Kidney capillary endothelial cell (primary cell): ENCODE data around the gene DZIP1L.
A peak's percentile ranks its signal among the peaks of the same experiment; 100 is the strongest.
"Not testable (repeated sequence)": the region's sequence is repeated elsewhere in the genome, so short reads cannot be mapped to it uniquely, and the experiment has no call there.

Source experiments
- DNase-seq: peaks from one replicate; pipeline ENCODE4 v3.0.0-alpha.2; 2018; ENCODE audit warnings: low spot score

Gene DZIP1L

DNA sequence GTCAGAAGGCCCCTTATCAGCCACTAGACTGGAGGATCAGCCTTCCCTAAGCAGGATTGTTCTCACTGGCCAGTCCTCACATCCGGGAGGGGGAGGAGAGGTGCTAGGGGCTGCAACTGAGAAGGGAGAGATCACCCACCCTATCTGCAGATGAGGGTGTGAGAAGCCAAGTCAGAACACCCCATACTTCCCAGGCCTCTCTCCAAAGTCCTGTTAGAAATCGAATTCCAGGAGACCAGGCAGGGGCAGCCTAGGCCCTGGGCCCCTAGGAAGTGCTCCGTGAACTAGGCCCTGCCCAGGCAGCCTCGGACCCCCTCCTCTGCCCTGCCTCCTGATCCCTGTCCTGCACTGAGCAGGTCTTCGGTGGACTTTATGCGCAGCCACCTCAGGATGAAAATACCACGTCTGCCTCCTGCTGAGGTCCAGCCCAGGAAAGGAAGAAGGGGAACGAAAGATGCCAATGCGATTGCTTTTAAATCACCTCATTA lies 933 bp downstream of the DZIP1L start:
- peak; percentile 31 for DNase-seq

DNA sequence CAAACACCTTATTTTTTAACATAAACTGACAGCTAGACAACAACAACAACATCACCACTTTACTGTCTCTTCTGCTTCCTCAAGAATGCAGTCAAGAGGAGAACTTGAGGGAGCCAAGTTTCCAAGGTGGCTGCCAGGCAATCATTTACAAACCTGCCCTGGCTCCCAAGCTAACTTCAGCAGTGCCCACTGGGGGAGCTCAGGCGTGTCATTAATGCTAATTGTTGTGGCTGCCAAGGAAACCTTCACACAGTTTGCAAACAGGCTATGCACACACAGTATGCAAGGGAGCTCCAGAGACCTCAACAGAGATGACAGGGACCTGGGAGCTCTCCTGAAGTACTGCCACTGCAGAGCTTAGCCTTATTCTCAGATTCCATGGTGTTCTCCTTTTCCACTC lies 2.1 kb downstream of the DZIP1L start:
- no peak for DNase-seq

DNA sequence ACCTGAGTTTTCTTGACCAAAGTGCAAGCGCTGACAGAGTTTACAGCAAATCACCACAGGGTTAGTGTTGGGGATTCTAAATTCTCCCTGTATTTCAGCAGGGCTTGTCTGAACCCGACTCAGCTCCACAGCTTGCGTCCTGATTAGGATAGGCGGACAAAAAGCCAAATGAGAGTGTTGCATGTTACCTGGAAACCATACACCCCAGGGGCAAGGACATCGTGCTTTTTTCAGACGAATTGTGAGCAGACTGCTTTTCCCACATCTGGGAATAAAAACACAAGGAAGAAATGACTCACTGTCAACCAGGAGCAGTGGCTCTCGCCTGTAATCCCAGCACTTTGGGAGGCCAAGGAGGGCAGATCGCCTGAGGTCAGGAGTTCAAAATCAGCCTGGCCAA lies 3.0 kb downstream of the DZIP1L start:
- no peak for DNase-seq

DNA sequence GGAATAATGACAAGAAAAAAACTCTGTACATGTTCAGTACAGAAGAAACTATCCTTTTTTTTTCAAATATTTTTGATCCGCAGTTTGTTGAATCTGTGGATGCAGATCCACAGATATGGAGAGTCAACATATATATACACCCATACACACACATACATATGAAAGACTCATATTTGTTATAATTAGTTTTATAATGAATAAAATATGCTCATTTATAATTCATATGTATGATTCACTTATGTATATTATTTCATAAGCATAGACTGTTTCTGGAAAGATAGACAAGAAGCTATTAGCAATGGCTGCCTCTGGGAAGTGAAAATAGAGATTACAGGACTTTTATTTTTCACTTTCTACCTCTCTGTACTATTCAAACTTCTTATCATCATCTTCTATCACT lies 9.8 kb downstream of the DZIP1L start:
- DNase-seq = no peak

DNA sequence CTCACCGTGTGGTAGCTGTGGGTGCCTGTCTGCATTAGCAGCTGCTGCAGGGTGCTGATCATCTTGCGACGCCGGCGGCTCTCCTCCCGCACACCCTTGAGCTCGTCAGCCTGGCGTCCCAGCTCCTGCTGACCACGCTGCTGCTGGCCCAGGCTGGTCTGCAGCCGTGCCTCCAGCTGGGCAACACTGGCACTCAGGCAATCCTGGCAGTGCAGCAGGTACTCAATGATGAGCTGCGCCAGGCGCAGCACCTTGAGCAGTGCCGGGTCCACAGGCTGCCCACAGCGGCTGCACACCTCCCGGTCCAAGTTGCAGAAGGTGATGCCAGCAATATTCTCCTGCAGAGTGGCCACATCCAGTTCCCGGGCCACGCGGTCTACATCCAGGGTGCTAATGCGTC lies 11.9 kb downstream of the DZIP1L start:
- DNase-seq = no peak

DNA sequence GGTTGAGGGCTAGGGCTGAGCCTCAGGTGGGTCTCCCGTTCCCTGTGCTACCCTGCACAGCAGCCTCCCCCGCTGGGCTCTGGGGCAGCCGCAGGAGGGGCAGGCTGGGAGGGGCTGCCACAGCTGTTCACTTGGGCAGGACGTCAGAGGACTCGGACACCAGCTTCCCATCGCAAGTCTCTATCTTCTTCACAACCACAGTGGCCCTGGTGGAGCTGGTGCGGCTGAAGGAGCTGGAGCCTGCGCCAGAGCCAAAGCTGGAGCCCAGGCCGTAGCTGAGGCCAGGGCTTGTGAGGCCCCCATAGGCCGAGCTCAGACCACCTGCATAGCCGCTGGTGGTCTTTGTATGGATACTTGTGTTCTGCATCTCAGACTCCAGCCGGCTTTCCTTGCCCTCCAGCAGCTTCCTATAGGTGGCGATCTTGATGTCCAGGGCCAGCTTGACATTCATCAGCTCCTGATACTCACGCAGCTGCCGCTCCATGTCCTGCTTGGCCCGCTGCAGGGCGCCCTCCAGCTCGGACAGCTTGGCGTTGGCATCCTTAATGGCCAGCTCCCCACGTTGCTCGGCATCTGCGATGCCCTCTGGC lies 14.0 kb downstream of the DZIP1L start:
- not testable (repeated sequence) for DNase-seq

DNA sequence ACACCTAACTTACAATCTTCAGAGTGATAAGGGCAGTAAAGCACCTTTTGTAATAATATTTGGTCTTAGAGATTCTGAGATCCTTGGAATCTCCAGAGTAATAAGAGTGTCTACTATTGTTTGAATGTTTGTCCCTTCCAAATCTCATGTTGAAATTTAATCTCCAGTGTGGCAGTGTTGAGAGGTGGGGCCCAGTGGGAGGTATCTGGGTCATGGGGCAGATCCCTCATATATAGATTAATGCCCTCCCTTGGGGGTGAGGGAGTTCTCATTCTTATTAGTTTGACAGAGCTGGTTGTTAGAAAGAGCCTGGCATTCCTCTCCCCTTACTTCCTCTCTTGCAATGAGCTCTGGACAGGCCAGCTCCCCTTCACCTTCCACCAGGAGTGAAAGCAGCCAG lies 16.0 kb downstream of the DZIP1L start:
- DNase-seq = no peak

DNA sequence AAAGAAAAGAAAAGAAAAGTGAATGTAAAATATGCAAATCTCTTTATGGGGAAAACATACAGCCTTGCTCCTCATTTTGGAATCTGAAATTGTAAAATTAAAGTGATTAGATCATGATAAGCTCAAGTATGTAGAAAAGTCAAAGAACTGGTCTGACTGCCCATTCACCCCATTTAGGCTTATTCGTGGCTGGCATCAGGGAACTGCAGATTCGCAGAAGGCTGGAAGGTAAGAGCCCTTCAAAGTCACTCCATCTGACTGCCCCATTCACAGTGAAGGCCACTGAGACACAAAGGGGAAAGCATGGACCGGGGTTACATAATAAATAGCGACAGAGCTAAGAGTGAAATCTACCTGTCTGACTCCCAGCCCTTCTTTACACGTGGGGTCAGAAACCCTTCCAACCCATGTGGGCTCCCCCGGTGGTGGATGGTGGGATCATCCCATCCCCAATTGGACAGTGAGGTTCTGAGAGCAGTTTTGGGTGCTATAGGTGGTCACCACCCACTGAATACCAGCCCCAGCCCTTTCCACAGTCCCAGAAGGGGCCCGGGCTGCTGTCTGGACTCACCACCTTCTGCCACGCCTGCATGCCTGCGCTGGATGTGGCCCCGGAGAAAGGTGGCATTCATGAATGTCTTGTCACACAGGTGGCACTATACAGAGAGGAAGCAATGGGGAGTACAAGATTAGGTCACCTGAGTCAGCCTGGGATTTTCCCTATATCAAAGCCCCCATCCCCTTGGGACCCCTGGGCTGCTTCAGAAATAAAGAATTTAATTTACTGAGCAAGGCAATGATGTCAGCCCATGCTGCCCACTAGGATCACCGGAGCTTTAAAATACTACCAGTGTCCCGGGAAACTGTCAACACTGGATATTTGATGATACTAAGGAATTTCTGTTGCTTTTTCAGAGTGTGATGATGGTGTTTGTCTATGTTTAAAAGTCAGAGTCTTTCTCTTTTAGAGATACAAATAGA lies 17.9 kb downstream of the DZIP1L start:
- no peak for DNase-seq

DNA sequence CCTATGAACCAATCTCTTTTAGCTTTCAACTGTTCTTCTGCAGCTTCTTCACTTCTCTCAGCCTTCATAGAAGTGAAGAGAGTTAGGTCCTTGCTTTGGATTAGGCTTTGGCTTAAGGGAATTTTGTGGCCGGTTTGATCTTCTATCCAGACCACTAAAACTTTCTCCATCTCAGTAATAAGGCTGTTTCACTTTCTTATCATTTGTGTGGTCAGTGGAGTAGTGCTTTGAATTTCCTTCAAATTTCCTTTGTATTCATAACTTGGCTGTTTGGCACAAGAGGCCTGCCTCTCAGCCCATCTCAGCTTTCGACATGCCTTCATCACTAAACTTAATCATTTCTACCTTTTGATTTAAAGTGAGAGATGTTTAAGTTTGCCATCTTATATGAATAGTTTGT lies 21.7 kb downstream of the DZIP1L start:
- DNase-seq = no peak

DNA sequence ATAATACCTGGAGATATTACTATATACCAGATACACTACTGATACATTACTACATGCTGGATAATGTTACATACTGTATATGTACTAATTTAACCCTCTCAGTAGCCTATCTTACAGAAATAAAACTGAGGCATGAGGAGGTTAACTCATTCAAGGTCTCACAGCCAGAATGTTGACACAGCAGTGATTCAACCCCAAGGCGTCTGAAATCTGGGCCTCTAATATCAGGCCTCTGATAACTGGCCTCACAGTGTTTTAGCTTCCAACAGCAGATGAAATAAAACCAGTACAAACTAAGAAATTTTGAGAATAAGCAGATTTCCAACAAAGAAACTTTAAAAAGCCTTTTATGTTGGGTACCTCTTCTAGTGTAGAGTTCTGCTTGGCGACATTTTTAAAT lies 23.4 kb downstream of the DZIP1L start:
- DNase-seq = no peak

DNA sequence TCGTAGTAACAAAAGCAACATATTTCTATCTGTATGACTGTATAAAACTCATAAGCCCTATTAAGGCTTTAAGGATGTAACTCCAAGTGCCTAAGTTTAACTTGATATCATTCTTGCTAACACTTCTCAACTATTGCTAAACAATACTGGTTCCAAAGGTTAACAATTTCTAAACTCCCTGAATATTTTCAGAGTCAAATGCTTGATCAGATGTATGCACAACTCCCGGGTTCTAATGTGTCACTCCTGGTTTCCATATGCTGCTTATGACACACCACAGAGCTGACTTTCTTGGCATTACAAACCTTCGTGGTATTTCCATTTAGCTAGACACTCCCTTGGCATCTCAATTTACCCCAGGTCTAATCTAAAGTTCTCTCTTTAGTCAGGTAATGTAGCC lies 26.3 kb downstream of the DZIP1L start:
- DNase-seq = no peak

DNA sequence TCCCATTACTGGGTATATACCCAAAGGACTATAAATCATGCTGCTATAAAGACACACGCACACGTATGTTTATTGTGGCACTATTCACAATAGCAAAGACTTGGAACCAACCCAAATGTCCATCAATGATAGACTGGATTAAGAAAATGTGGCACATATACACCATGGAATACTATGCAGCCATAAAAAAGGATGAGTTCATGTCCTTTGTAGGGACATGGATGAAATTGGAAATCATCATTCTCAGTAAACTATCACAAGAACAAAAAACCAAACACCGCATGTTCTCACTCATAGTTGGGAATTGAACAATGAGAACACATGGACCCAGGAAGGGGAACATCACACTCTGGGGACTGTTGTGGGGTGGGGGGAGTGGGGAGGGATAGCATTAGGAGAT lies 29.7 kb downstream of the DZIP1L start:
- not testable (repeated sequence) for DNase-seq

DNA sequence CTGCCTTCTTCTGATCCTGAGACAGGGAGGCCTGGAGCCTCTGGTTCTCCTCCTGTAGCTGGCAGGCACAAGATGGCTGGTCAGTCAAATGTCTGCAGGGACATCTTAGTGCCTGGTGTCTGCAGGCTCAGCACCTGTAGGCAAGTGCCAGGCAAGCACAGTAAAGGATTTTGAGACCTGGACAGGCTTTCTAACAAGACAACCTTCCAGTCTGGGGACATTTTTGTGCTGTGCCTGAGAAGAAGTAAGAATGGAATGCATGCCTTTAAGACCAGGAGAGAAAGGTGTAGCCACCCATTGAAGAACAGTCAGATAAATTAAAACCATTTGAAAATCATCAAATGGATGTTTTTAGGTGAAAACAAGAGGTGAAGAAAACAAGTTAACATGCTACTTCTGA lies 31.2 kb downstream of the DZIP1L start:
- DNase-seq = no peak

DNA sequence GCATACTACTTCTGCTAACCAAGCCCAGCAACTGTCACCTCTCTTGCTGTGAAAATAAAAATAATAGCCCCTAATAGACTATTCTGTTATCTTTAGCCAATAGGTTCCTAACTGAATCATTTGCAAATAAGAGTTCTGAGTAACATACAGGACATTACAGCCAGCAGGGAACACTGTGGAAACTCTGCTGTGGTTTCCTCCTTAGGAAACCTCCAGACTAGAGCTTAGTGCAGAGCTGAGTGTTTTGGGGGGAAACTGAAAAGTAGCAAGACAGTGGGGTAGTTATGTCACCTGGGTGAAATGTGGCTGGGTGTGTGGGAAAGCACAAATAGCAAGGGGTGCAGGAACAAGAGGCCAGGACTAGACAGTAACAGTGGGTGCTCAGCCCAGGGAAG lies 32.4 kb downstream of the DZIP1L start:
- DNase-seq = no peak

DNA sequence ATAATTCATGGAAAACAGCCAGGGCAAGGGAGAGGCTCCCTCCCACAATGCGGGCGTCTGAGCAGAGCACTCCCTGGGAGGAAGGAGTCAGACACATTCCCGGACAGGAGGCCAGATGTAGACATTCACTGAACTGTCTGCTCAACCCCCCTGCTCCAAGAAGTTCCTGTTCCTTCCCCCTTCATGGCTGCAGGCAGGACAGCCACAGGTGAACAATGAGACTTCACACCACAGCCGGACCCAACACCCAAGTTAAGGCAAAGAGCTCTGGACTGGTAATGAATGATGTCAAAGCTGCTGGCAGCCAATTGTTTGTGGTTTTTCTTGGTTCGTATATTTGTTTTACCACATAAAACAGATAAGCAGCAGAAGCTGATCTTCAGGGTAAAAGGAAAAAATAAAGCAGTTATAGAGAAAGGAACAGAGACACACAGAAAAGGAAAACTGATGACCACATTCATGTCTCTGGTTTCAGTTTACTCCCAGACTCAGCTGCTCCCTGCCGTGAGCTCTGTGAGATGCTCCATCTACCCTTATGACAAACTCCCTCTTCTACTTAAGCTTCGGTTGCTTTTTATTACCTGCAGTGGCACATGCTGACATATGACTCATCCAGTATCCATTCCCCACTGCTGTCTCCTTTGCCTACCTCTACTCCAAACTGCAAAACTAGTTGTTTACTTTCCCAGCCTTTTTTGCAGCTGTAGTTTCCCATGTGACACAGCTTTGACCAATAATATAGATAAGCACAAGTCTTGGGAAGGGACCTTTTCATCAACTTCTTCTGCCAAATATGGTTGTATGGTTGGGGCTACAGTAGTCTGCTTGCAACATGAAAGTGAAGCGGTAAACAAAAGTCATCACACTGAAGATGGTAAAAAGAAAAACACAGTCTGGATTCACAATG lies 33.1 kb downstream of the DZIP1L start:
- no peak for DNase-seq

DNA sequence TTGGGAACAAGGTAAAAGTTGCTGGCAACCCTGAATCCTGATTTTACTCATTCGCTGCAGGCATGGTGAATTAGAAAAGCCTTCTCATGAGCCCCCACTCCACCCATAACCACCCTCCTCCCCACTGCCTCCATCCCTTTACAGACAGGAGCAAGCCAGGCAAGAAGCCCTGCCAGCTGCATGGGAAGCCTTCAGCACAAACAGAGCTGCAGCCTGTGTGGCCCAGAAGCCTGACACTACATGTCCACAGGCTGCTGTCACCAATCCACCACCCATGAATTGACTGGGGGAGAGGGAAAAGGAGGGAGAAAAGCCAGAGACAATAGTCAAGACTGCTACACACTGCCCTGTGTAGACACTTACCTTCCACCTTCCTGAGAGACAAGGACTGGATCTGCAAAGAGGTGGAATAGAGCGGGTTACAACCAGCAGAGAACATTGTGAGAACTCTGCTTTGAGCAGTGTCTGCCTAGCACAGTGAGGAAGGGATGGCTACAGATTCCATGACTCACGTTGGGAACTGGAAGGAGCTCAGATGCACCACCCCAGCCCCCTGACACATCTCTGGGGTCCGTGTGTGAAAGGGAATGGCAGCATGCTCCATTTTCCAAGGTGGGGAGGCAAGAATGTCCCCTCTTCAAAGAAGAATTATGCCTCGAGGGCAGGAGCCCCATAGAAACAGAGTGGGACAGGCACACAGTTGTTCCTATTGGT lies 33.9 kb downstream of the DZIP1L start:
- DNase-seq = no peak

DNA sequence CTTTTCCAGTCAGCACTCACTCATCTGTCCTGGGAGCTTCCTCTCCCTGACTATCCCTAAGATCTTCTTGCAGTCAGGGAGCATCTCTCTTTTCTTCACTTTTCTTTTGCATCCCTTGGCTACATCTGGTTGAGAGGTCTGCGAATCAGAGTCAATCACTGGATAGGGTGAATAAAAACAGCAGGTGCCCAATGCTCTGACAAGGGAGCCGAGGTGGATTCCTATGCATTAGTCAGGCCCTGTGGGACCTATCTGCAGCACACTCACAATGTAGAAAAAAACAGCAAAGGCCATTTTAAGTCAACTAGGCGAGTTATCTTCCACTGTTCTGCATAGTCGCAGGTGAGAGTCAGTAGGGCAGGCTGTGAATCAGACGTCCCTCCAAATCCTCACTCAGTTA lies 35.5 kb downstream of the DZIP1L start:
- no peak for DNase-seq

DNA sequence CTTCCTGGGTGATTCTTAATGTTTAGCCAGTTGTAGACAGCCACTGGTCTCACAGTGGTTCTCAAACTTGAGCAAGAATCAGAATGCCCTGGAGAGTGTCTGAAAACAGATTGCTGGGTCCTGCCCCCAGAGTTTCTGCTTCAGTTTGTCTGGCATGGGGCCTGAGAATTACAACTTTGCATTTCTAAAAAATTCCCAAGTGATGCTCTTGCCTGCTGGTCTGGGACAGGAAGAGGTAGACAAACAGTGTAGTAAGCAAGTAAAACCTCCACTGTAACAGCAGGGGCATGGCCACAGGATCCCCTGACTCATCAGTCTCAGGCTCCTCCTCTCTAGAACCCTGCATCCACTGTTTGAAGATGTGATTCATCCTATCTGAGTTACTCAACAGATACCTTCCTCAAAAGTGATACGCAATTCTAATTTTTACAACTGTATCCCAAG lies 36.5 kb downstream of the DZIP1L start:
- DNase-seq = peak; percentile 55

DNA sequence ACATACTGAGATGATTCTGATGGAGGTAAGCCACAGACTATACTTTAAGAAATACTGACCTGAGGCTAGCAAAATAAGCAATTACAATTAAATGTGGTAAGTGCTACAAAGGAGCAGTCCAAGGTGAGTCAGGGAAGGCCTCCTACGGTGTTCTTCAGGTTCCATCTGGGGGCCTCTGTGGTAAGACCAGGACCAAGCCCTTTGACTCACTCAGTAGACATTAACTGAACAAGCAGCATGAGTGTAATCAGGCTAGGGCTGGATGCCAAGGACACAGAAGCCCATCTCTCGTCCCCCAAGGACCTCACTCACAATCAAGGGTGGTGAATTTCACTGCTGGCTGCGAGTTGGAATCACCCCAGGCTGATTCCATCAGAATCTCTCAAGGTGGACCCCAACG lies 37.3 kb downstream of the DZIP1L start:
- no peak for DNase-seq

DNA sequence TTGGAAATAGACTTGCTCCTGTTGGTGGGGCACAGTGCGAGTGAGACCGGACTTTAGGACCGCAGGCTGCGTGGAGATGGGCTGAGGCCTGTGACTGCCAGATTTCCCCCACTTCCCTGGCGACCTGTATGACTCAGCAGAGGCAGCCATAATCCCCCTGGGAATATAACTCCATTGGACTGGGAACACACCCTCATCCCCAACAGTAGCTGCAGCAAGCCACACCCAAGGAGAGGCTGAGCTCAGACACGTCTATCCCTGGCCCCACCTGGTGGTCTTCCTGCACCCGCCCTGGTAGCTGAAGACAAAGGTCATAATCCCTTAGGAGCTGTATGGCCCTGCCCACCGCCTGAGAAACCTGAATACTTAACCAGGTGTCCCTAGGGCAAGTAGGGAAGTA lies 42.6 kb downstream of the DZIP1L start:
- DNase-seq = no peak

DNA sequence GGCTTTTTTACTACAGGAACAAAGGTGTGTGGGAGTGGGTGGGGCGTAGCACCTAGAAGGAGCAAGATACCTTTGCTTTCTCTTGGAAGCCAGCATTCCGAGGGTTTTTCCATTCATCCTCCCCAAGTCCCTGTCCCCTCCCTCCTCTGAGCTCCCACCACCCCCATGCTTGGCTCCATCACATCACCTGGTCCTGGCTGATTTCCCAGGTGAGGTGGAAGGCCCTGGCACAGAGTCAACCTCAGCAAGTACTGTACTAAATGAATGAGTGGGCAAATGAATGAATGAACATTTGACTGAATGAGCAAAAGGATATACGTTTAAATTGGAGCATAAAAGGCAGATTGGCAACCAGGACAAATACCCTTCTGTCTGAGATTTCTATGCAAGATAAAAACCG lies 45.4 kb downstream of the DZIP1L start:
- no peak for DNase-seq
